GM12874 (cell line): Measurements from ENCODE around the gene TPPP.

Source experiments
- CTCF ChIP-seq: IDR thresholded peaks from 2 replicates; pipeline ENCODE4 v1.5.1; 2011; ENCODE audit warnings: low read depth, mild to moderate bottlenecking, control low read depth, low read length, moderate library complexity; ENCODE audit not compliant: insufficient read depth

Gene TPPP

GRCh38 chr5:647311-647710 lies 45.8 kb downstream of the TPPP start:
- no peak for TF ChIP-seq CTCF

DNA sequence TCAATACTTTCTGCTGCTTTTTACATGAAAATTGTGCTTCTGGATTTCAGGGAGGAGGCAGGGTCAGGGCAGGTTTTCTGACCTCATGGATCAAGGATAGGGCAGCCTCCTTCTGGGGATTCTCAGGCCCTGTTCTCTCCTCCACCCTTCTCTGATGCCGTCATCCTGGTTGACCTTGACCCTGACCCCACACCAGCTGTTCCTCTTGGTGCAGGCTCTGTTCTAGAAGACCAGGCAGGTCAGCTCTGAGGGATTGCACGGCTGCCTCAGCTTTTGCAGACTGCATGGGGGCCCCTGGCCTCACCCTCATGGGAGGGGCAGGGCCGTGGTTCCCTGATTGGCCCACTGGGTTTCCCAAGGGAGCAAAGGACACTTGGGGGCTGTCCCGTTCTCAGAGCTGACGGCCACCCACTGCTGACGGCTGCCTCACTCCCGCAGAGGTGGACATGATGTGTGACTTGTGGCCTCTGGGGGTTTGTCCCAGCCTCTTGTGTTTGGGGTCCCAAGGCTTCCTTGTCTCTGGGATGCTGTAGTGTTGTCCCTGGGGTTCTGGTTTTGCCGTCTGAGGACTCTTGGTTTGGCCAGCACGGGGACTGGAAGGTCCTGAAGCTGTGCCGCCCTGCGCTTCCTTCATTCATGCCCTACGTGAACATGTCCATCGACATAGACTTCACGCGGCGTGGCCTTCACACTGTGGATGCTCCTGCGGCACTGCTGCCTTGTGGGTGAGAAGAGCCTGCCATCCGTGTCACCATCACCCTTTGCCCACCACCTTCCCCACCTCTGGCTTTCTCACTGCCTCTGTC lies 46.6 kb downstream of the TPPP start:
- no peak for TF ChIP-seq CTCF

GRCh38 chr5:645421-645820 lies 47.7 kb downstream of the TPPP start:
- TF ChIP-seq CTCF, result no peak

DNA sequence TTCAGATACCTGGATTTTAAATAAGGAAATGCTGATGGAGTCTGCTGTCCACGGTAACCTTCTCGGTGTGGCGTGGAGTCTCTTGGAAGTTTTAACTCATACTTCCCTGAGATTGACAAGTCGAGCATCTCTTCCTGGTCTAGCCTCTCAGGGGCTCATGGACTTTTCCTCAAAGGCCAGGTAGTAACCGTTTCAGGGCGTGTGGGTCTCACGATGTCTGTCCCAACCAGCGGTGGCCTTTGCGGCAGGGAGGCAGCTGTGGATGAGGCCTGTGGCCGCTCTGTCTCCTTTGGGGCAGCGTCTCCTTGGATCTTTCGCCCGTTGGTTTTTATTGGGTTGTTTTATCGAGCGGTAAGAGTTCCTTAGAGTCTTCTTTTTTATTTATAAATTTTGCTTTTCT lies 48.2 kb downstream of the TPPP start:
- no peak for TF ChIP-seq CTCF

GRCh38 chr5:644509-644908 lies 48.6 kb downstream of the TPPP start:
- no peak for TF ChIP-seq CTCF

- TF ChIP-seq CTCF, result no peak
These were observed 49.3 kb downstream of the TPPP start for GRCh38 chr5:643811-644271.

- peak; percentile 14; the same call in 1 of the 2 replicates for TF ChIP-seq CTCF
These were observed 49.8 kb downstream of the TPPP start for GRCh38 chr5:643351-643801.
